BE2C (cell line): ENCODE measurements around the gene NUP35. TPM values are rescaled to one million over a fixed set of nuclear protein-coding genes. Genes with fewer than 3 reads are reported as not detected.
A peak's percentile ranks its signal among the peaks of the same experiment; 100 is the strongest.

Experiments
- DNase-seq: peaks from one replicate; pipeline ENCODE4 v3.0.0-alpha.2; 2020
- H3K27me3 ChIP-seq: fragments of 250-450 bp; sonication (Bioruptor Pico); 2 replicates; pipeline ENCODE4 v1.5.1; 2020; ENCODE audit warnings: mild to moderate bottlenecking
- H3K36me3 ChIP-seq: fragments of 250-450 bp; sonication (Bioruptor Pico); 2 replicates; pipeline ENCODE4 v1.5.1; 2020; ENCODE audit warnings: mild to moderate bottlenecking
- H3K4me1 ChIP-seq: fragments of 250-450 bp; sonication (Bioruptor Pico); 2 replicates; pipeline ENCODE4 v1.5.1; 2020
- H3K4me3 ChIP-seq: 2 replicates; pipeline ENCODE4 v1.5.1; 2011; ENCODE audit warnings: low read depth, low read length
- H3K9me3 ChIP-seq: fragments of 250-450 bp; sonication (Bioruptor Pico); 2 replicates; pipeline ENCODE4 v1.5.1; 2020
- polyA plus RNA-seq: library from polyadenylated mRNA; unstranded; fragments of >200 nt; gene quantifications from one replicate; pipeline ENCODE4 v1.2.1, GENCODE V29; 2012; ENCODE audit warnings: low read depth, missing spikeins; ENCODE audit not compliant: insufficient read length, insufficient read depth
- TF ChIP-seq, protein P1 (sequence below): IDR thresholded peaks from 2 replicates; pipeline ENCODE4 v1.5.1; 2012; ENCODE audit warnings: mild to moderate bottlenecking, low read depth, low read length

The NUP35 gene, protein sequence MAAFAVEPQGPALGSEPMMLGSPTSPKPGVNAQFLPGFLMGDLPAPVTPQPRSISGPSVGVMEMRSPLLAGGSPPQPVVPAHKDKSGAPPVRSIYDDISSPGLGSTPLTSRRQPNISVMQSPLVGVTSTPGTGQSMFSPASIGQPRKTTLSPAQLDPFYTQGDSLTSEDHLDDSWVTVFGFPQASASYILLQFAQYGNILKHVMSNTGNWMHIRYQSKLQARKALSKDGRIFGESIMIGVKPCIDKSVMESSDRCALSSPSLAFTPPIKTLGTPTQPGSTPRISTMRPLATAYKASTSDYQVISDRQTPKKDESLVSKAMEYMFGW
- polyA plus RNA-seq = 13.3 TPM

DNA sequence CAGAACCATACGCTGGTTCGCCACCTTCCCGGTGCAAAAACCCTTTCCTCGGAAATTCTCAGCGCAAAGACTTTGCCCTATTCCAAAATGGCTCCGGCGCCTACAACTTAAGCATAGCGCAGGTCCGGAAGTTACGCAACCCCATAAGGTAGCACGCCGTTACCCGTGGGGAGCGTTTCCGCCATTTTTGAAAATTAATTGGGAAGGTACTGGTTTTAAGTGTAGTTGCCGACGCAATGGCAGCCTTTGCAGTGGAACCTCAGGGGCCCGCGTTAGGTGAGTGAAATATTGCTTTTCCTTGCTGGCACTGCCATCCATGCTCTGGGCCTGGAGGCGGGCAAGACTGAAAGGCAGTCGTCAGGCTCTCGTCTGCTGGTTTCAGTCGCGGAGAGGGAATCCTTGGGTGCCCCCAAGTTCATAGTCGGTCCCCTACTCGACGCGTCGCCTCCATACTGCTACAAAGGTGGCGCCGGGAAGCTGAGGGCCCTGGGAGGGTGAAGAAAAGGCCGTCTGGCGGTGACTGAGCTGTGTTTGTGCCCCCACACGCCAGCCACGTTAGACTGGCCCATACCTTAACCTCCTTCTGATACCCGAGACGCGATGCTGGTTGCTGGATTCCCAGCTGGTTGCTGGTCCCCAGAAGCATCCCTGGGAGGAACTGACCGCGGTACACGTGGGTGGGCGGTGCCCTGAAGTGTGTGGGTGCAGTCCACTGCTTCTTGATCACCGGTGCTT is at the start of gene NUP35:
Gene NUP35, plus strand, starts transcription at position 222 of the 735 bp plus-strand sequence. Its CDS starts 15 bp downstream, at position 237.
- no peaks in the 10 kb centered on the region for H3K27me3 ChIP-seq
- peak within 1 kb of the TSS; percentile 86 for H3K4me3 ChIP-seq
- H3K4me1 ChIP-seq = no peaks in the 10 kb centered on the region
- peak; percentile 76 for DNase-seq
- no peaks in the 10 kb centered on the region for H3K9me3 ChIP-seq
- TF ChIP-seq, protein P1, sequence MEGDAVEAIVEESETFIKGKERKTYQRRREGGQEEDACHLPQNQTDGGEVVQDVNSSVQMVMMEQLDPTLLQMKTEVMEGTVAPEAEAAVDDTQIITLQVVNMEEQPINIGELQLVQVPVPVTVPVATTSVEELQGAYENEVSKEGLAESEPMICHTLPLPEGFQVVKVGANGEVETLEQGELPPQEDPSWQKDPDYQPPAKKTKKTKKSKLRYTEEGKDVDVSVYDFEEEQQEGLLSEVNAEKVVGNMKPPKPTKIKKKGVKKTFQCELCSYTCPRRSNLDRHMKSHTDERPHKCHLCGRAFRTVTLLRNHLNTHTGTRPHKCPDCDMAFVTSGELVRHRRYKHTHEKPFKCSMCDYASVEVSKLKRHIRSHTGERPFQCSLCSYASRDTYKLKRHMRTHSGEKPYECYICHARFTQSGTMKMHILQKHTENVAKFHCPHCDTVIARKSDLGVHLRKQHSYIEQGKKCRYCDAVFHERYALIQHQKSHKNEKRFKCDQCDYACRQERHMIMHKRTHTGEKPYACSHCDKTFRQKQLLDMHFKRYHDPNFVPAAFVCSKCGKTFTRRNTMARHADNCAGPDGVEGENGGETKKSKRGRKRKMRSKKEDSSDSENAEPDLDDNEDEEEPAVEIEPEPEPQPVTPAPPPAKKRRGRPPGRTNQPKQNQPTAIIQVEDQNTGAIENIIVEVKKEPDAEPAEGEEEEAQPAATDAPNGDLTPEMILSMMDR = no peak
- no peaks in the 10 kb centered on the region for H3K36me3 ChIP-seq

DNA sequence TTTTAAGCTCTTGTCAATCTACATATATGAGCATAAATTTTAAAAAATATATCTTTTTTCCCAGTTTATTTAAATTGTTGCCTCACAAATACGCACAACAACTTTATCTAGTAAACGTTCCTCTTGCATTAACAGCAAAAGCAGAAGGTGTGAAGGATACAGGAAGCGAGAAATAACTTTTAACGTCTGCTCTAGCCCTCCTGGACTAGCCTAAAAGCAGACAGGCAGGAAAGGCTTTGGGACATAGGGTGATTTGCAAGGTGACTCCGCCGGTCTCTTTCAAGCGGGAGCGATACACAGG is 46.1 kb upstream of the NUP35 start:
- H3K27me3 ChIP-seq = no peaks in the 10 kb centered on the region
- H3K36me3 ChIP-seq = no peaks in the 10 kb centered on the region
- no peaks in the 10 kb centered on the region for H3K4me1 ChIP-seq
- TF ChIP-seq, protein P1 = no peak
- no peak for DNase-seq
- H3K4me3 ChIP-seq = peak overlapping the region; percentile 87
- H3K9me3 ChIP-seq = no peaks in the 10 kb centered on the region

DNA sequence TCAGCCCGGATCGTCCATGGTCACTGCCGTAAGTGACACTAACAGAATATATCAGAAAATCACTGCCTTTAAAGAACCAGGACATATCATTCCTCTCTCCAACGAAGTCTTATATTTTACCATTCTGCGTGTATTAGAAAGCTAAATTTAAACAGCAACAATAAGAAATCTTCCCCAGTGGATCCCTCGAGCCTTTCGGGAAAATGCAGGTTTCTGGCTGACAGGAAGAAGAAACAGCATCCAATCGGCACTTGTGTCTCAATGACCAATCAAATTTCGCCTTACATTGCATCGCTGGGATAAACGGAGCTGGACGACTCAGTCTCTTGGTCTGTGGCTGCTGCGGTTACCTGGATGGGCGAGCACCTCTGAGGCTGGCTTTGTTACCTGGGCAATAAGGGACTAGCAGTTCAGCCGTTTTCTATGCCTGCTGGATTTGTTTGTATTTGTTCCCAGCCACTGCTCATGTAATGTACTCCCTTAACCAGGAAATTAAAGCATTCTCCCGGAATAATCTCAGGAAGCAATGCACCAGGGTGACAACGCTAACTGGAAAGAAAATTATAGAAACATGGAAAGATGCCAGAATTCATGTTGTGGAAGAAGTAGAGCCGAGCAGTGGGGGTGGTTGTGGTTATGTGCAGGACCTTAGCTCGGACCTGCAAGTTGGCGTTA is 45.6 kb upstream of the NUP35 start, which contains the start of gene DUSP19:
Gene DUSP19, plus strand, starts transcription at position 284 of the 675 bp plus-strand sequence. Its CDS starts 187 bp downstream, at position 471.
- Histone ChIP-seq H3K4me3 (peak within 1 kb of the TSS; percentile 87), H3K9me3 (no peaks in the 10 kb centered on the region), H3K27me3 (no peaks in the 10 kb centered on the region), H3K36me3 (no peaks in the 10 kb centered on the region), H3K4me1 (no peaks in the 10 kb centered on the region)
- DNase-seq = peak; percentile 61
- TF ChIP-seq, protein P1 = no peak

DNA sequence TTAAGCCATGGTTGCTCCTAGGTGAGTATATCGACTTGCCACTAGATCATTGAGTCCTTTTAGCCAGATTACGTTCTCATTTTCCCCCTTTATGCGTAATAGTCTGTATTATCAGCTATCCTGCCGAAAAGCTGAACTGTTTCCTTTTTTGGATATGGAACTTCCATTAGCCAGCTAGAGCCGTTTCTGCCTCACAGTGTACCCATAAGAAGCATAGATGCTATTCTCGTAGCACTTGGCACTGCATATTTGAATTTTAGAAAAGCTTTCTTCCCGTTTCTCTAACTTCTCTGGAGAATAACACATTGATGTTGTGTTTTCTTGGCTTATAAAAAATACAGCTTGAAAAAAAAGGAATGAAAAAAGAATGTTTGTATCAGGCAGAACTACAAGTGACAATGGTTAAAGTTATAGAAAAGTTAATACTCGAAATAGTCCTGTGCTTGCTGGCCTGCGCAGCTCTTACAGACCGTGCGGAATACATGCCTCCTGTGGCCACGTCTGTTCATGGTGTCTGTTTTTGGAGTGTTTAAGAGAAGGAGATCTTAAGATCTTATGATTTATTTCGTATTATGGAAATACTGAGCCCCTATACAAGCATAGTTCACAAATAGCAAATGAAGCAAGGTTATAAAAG is 45.0 kb upstream of the NUP35 start:
- Histone ChIP-seq H3K36me3 (no peaks in the 10 kb centered on the region), H3K4me3 (peak overlapping the region; percentile 87), H3K4me1 (no peaks in the 10 kb centered on the region), H3K9me3 (no peaks in the 10 kb centered on the region), H3K27me3 (no peaks in the 10 kb centered on the region)
- no peak for DNase-seq
- TF ChIP-seq, protein P1 = no peak

DNA sequence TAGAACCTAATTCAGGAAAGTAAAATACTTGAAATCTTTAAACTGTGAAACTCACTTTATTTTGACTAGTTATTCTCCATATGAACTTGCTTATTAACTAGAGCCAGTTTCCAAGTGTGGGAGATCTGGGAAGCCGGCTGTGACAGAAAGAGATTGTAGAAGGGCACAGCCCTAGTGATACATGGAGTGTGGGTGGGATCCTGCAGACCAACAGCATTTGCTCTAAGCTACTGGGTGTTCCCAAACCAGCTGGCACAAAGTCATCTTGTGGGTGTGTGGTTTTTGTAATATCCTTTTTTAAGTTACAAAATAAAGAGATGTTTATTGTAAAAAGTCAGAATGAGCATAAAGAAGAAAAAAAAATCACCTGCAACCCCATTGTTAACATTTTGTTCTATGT is 42.3 kb upstream of the NUP35 start:
- TF ChIP-seq, protein P1 = no peak
- DNase-seq = no peak
- Histone ChIP-seq H3K27me3 (no peaks in the 10 kb centered on the region), H3K36me3 (no peaks in the 10 kb centered on the region), H3K4me1 (no peaks in the 10 kb centered on the region), H3K4me3 (no peak overlapping the region), H3K9me3 (no peaks in the 10 kb centered on the region)
